Epithelial cell of esophagus (primary cell): Measurements from ENCODE around the gene NHLRC1.
A peak's percentile ranks its signal among the peaks of the same experiment; 100 is the strongest.

ENCODE experiments used
- DNase-seq: peaks from one replicate; pipeline ENCODE4 v3.0.0; 2010; ENCODE audit warnings: low read depth
- H3K4me3 ChIP-seq: 2 replicates; pipeline ENCODE4 v1.5.1; 2011; ENCODE audit warnings: mild to moderate bottlenecking, low read length, control low read depth
- CTCF ChIP-seq: IDR thresholded peaks from 2 replicates; pipeline ENCODE4 v1.5.1; 2011; ENCODE audit warnings: low read depth, mild to moderate bottlenecking, low read length, control low read depth, inconsistent platforms; ENCODE audit not compliant: insufficient read depth; ENCODE audit errors: missing control alignments

The NHLRC1 gene

GRCh38 chr6:18122128-18123093 lies at the start of gene NHLRC1:
Gene NHLRC1 (minus strand): TSS chr6:18122677. CDS start chr6:18122606, 71 bp downstream.
- peak within 1 kb of the TSS; percentile 38 for H3K4me3 ChIP-seq
- peak; percentile 90 for DNase-seq
- peak; percentile 84 for TF ChIP-seq CTCF

- no peak overlapping the region for H3K4me3 ChIP-seq
- TF ChIP-seq CTCF, result no peak
- DNase-seq, result no peak
These were observed 49.4 kb upstream of the NHLRC1 start for GRCh38 chr6:18171871-18172270.

- no peak for TF ChIP-seq CTCF
- no peak for DNase-seq
These were observed 45.8 kb upstream of the NHLRC1 start for GRCh38 chr6:18168264-18168663.

GRCh38 chr6:18166312-18167036 lies 44.0 kb upstream of the NHLRC1 start:
- DNase-seq, result peak; percentile 13
- no peak for TF ChIP-seq CTCF
- no peak overlapping the region for H3K4me3 ChIP-seq

More at GRCh38 chr6:18168264-18168663, 45.8 kb upstream of the NHLRC1 start:
- H3K4me3 ChIP-seq, result no peak overlapping the region

- DNase-seq, result peak; percentile 75
- H3K4me3 ChIP-seq, result no peak overlapping the region
- TF ChIP-seq CTCF, result no peak
These were observed 43.3 kb upstream of the NHLRC1 start for GRCh38 chr6:18165751-18166150.

- no peak for DNase-seq
- no peak overlapping the region for H3K4me3 ChIP-seq
- no peak for TF ChIP-seq CTCF
These were observed 39.9 kb upstream of the NHLRC1 start for GRCh38 chr6:18162401-18162800.

GRCh38 chr6:18161431-18161830 lies 39.0 kb upstream of the NHLRC1 start:
- no peak overlapping the region for H3K4me3 ChIP-seq
- peak; percentile 69 for DNase-seq
- TF ChIP-seq CTCF, result no peak
